Heart right ventricle (tissue), 16 donors: ENCODE measurements around the gene FOXM1. TPM values are rescaled to one million over a fixed set of nuclear protein-coding genes. Genes with fewer than 3 reads are reported as not detected.
A peak's percentile ranks its signal among the peaks of the same experiment; 100 is the strongest.

ENCODE experiments used
- ATAC-seq, 8 donors: fragments of 200-7000 bp; cut with Tn5 transposase; one replicate each; pipeline ENCODE4 v1.9.1; 2020; ENCODE audit warnings: mild to moderate bottlenecking in 8 of 8, moderate library complexity in 8 of 8, moderate number of reproducible peaks in 1 of 8
- DNase-seq, 2 donors: peaks; one replicate each; pipeline ENCODE4 v3.0.0-alpha.2; 2020
- H3K27ac ChIP-seq, 10 donors: fragments of 200-600 bp; sonication (generic) in 2 of 10; one replicate each; pipeline versions ENCODE4 v1.5.0 to v1.8.0; 2020 to 2022; ENCODE audit warnings: mild to moderate bottlenecking in 3 of 10
- H3K27me3 ChIP-seq, 7 donors: fragments of 200-600 bp; one replicate each; pipeline ENCODE4 v1.8.0; 2021 to 2022; ENCODE audit warnings: mild to moderate bottlenecking in 2 of 7
- H3K36me3 ChIP-seq, 9 donors: fragments of 200-600 bp; sonication (generic) in 1 of 9; one replicate each; pipeline versions ENCODE4 v1.5.0 to v1.8.0; 2020 to 2022; ENCODE audit warnings: mild to moderate bottlenecking in 2 of 9
- H3K4me1 ChIP-seq, 9 donors: fragments of 200-600 bp; sonication (generic) in 1 of 9; one replicate each; pipeline versions ENCODE4 v1.5.0 to v1.8.0; 2020 to 2022; ENCODE audit warnings: mild to moderate bottlenecking in 4 of 9
- H3K4me3 ChIP-seq, 10 donors: fragments of 200-600 bp; sonication (generic) in 2 of 10; one replicate each; pipeline versions ENCODE4 v1.5.0 to v1.8.0; 2020 to 2022; ENCODE audit warnings: mild to moderate bottlenecking in 7 of 10, moderate library complexity in 2 of 10
- H3K9me3 ChIP-seq, 11 donors: fragments of 200-600 bp in 10 of 11; sonication (generic) in 2 of 11; one replicate each; pipeline versions ENCODE4 v1.5.0 to v1.8.0; 2013 to 2022; ENCODE audit warnings: mild to moderate bottlenecking in 2 of 11, control low read depth in 1 of 11, moderate library complexity in 1 of 11
- WGBS, 2 donors: extraction: QIAGEN DNeasy Blood & Tissue Kit; methylation state at CpG; one replicate each; pipeline ENCODE4 v1.1.7; 2013; ENCODE audit warnings: inconsistent platforms in 1 of 2; 5-methylcytosine and 5-hydroxymethylcytosine counted together
- intact Hi-C, 10 donors: fragments of 100-400 bp; cut with DNase I; formaldehyde crosslinking; loops; one replicate each; pipeline versions ENCODE4 v1.11.1 to v1.14.2; 2022
- polyA plus RNA-seq, 2 donors: library from polyadenylated mRNA; stranded (reverse); fragments of 200-250 nt; gene quantifications; one replicate each; pipeline ENCODE4 v1.2.3, GENCODE V29; 2013
- total RNA-seq, 10 donors: library from RNA; stranded (reverse); fragmentation: NEBNext Ultra II Directional in 3 of 10; extraction: Animal tissue kit (Norgen Biotek cat#: 25700) in 3 of 10; gene quantifications; one replicate each; pipeline versions ENCODE4 v1.2.1 to v1.2.4, GENCODE V29; 2021 to 2023
- TF ChIP-seq, protein P1 (sequence below), 9 donors: fragments of 200-600 bp; sonication (generic) in 2 of 9; IDR thresholded peaks; one replicate each; pipeline versions ENCODE4 v1.5.0 to v1.8.0; 2021 to 2022; ENCODE audit warnings: antibody characterized with exemption in 9 of 9, mild to moderate bottlenecking in 5 of 9, moderate library complexity in 1 of 9
- donor health status: Arrhythmogenic right ventricular cardiomyopathy.
- donor health status: ischemic (EF 13 %, LVEDD 7.1; RV severe dilation, severe dysfunction).
- donor health status: healthy with polysubstance abuse.
- donor health status: DM: no; HTN: yes; CAD: no.
- donor health status: DM: no; HTN: no; CAD: no.
- donor health status: ischemic (EF 25% LVEDD 6.9; RV normal size, moderate dysfunction).
- donor health status: ischemic (EF 25% LVEDD 5.7; RV mildly dilated, moderate dysfunction).
- donor health status: healthy.
- donor health status: DM: yes; HTN: yes; CAD: no.
- donor health status: Ischemic cardiomyopathy.
- donor health status: ischemic (EF 35%, LVEDD 5.7; RV mildly dilated, moderate dysfunction).
- donor health status: nonischemic (EF 11% LVEDD 7.7; RV severe dilation, severe dysfunction).
- donor health status: DM: yes; HTN: yes; CAD: no.
- donor health status: PGD.
- donor health status: ischemic (EF 29% LVEDD 5.4; RV normal size, mild dysfunction).
- donor health status: nonischemic (EF 23%, LVEDD 6.1; RV moderate dilation, normal function).

FOXM1 gene
- total and polyA plus RNA-seq, 12 donors, result 0.14 to 10.9 (median 0.59) TPM; not detected in 1

DNA sequence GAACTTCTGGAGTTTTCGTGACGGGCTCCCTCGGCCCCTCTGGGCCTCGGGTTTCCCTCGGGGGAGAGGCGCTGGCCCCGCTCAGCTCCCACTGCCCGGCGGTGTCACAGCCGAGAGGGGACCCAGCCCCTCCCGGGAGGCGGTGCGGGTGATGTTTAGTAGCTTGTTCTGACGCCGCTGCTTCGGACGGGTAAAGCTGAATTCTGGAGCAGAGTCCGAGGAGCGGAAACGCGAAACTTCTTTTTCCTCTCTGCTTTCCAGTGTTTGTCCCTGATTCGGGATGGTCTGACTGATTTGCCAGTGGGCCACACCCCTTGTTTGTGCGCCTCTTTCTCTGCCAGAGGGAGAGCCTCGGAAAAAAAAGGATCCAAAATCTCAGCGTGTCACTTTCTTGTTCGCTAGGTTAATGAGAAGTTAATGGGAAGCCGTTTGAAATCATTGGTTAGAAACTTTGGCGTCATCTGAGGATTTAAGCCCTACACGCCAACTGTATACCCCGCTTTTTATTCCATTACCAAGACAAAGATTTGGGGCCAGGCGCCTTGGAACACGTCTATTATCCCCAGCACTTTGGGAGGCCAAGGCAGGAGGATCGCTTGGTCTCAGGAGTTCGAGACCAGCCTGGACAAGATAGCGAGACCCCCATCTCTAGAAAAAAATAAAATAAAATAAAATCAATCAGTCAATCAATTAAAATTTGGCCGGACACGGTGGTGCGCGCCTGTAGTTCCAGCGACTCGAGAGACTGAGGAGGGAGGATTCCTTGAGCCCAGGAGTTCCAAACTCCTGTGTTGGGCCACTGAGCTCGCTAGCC lies 14.5 kb upstream of the FOXM1 start:
- TF ChIP-seq, protein P1, sequence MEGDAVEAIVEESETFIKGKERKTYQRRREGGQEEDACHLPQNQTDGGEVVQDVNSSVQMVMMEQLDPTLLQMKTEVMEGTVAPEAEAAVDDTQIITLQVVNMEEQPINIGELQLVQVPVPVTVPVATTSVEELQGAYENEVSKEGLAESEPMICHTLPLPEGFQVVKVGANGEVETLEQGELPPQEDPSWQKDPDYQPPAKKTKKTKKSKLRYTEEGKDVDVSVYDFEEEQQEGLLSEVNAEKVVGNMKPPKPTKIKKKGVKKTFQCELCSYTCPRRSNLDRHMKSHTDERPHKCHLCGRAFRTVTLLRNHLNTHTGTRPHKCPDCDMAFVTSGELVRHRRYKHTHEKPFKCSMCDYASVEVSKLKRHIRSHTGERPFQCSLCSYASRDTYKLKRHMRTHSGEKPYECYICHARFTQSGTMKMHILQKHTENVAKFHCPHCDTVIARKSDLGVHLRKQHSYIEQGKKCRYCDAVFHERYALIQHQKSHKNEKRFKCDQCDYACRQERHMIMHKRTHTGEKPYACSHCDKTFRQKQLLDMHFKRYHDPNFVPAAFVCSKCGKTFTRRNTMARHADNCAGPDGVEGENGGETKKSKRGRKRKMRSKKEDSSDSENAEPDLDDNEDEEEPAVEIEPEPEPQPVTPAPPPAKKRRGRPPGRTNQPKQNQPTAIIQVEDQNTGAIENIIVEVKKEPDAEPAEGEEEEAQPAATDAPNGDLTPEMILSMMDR (IDR thresholded peaks at IDR 0.05), result no peak
- intact Hi-C loops, result loop anchor here in 2 of 10 donors (2.0 to 5.0 kb wide), 4 partner anchors 51 to 141 kb away; partner anchors contain the start of gene TEAD4 (in 1 of the 2)
- peaks cover 0 to 21% (median 0%) of the 10 kb centered on the region in 9 donors for H3K36me3 ChIP-seq
- H3K27ac ChIP-seq, result peak overlapping the region; percentile 83 to 96 (median 92)
- 21 to 22% methylated on average over 42 of the region's 42 CpGs for WGBS, 2 donors
- ATAC-seq, result peak; percentile 39 to 63 (median 50)
- H3K9me3 ChIP-seq, result no peaks in the 10 kb centered on the region
- no peaks in the 10 kb centered on the region for H3K27me3 ChIP-seq
- peak; percentile 50 to 57 for DNase-seq
- peak overlapping the region; percentile 84 to 100 (median 95) for H3K4me3 ChIP-seq
- peaks cover 0 to 30% (median 18%) of the 10 kb centered on the region in 9 donors for H3K4me1 ChIP-seq

GRCh38 chr12:2890388-2891239 lies 13.6 kb upstream of the FOXM1 start, which contains the start of gene TULP3:
TSS of gene TULP3 (plus strand) at chr12:2890891. CDS start at chr12:2890948, 57 bp downstream.
- no peaks in the 10 kb centered on the region for H3K9me3 ChIP-seq
- DNase-seq (peak; percentile 99), ATAC-seq (peak; percentile 99)
- peaks cover 0 to 30% (median 17%) of the 10 kb centered on the region in 9 donors for H3K4me1 ChIP-seq
- H3K4me3 ChIP-seq, result peak within 1 kb of the TSS; percentile 84 to 100 (median 95)
- WGBS, 2 donors, result 0 to 1% methylated on average over 80 to 83 of the region's 83 CpGs
- intact Hi-C loops, result loop anchor here in 2 of 10 donors (2.0 to 5.0 kb wide), 4 partner anchors 52 to 142 kb away; partner anchors contain the start of gene TEAD4 (in 1 of the 2)
- peaks cover 0 to 30% (median 0%) of the 10 kb centered on the region in 9 donors for H3K36me3 ChIP-seq
- peak within 1 kb of the TSS; percentile 83 to 96 (median 92) for H3K27ac ChIP-seq
- H3K27me3 ChIP-seq, result no peaks in the 10 kb centered on the region
- TF ChIP-seq, protein P1 (IDR thresholded peaks at IDR 0.05), result peak in 5 of 9 donors; percentile 6 to 39 (median 28)

DNA sequence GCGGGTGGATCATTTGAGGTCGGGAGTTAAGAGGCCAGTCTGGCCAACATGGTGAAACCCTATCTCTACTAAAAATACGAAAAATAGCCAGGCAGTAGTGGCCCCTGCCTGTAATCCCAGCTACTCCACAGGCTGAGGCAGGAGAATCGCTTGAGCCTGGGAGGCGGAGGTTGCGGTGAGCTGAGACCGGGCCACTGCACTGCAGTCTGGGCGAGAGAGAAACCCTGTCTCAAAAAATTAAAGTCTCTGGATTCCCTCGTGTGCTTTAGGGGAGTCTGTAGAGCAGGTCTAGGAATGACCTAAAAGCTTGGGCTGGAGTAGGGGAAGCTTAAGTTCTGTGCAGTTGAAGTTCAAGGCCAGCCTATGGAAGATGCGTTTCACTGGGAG lies 13.0 kb upstream of the FOXM1 start:
- Histone ChIP-seq H3K27ac (peak overlapping the region in 9 of 10 donors; percentile 68 to 96 (median 93)), H3K9me3 (no peaks in the 10 kb centered on the region), H3K4me1 (peaks cover 0 to 30% (median 17%) of the 10 kb centered on the region in 9 donors), H3K36me3 (peaks cover 0 to 32% (median 0%) of the 10 kb centered on the region in 9 donors), H3K27me3 (no peaks in the 10 kb centered on the region), H3K4me3 (peak overlapping the region; percentile 84 to 100 (median 95))
- DNase-seq (no peak), ATAC-seq (no peak)
- WGBS, 2 donors, result 74% methylated on average over 10 of the region's 10 CpGs
- intact Hi-C loops, result loop anchor here in 2 of 10 donors (2.0 to 5.0 kb wide), 4 partner anchors 52 to 143 kb away; partner anchors contain the start of gene TEAD4 (in 1 of the 2)
- TF ChIP-seq, protein P1 (IDR thresholded peaks at IDR 0.05), result no peak
